Activated CD8-positive, alpha-beta memory T cell treated with anti-CD3 and anti-CD28 coated beads, Interleukin-2, amount 50 U/mL, for 1 hour (primary cell): ENCODE data around the gene KCNN4.
A peak's percentile ranks its signal among the peaks of the same experiment; 100 is the strongest.
"Not testable (repeated sequence)": the region's sequence is repeated elsewhere in the genome, so short reads cannot be mapped to it uniquely, and the experiment has no call there.

ENCODE experiments used
- DNase-seq: peaks from one replicate; pipeline ENCODE4 v3.0.0-alpha.2; 2020; ENCODE audit errors: extremely low read depth

KCNN4 gene

GRCh38 chr19:43798546-43799409 lies 18.0 kb upstream of the KCNN4 start:
- DNase-seq = peak; percentile 28

- DNase-seq = no peak
These were observed 17.3 kb upstream of the KCNN4 start for GRCh38 chr19:43798026-43798545.

- no peak for DNase-seq
These were observed 16.8 kb upstream of the KCNN4 start for GRCh38 chr19:43797556-43797955.

GRCh38 chr19:43797118-43797517 lies 16.3 kb upstream of the KCNN4 start:
- no peak for DNase-seq

- no peak for DNase-seq
These were observed 9.8 kb upstream of the KCNN4 start for GRCh38 chr19:43790587-43790986.

- DNase-seq = no peak
These were observed 8.3 kb upstream of the KCNN4 start for GRCh38 chr19:43789029-43789428.

GRCh38 chr19:43786665-43787064 lies 5.9 kb upstream of the KCNN4 start:
- no peak for DNase-seq

GRCh38 chr19:43784981-43785808 lies 4.4 kb upstream of the KCNN4 start:
- DNase-seq = no peak

- no peak for DNase-seq
These were observed 3.6 kb upstream of the KCNN4 start for GRCh38 chr19:43784241-43784980.

GRCh38 chr19:43783636-43784035 lies 2.9 kb upstream of the KCNN4 start:
- DNase-seq = no peak

GRCh38 chr19:43782689-43783231 lies 2.0 kb upstream of the KCNN4 start:
- no peak for DNase-seq

GRCh38 chr19:43782311-43782660 lies 1.5 kb upstream of the KCNN4 start:
- DNase-seq = no peak

GRCh38 chr19:43781630-43782310 lies 997 bp upstream of the KCNN4 start:
- DNase-seq = no peak

GRCh38 chr19:43779820-43780219 lies 953 bp downstream of the KCNN4 start:
- DNase-seq = no peak

- DNase-seq = no peak
These were observed 1.5 kb downstream of the KCNN4 start for GRCh38 chr19:43779147-43779819.

- no peak for DNase-seq
These were observed 2.1 kb downstream of the KCNN4 start for GRCh38 chr19:43778651-43779050.

GRCh38 chr19:43777163-43777695 lies 3.5 kb downstream of the KCNN4 start:
- no peak for DNase-seq

GRCh38 chr19:43776286-43776685 lies 4.5 kb downstream of the KCNN4 start:
- no peak for DNase-seq

- DNase-seq = no peak
These were observed 5.4 kb downstream of the KCNN4 start for GRCh38 chr19:43775299-43775890.

GRCh38 chr19:43774940-43775258 lies 5.9 kb downstream of the KCNN4 start:
- DNase-seq = not testable (repeated sequence)
